Gastroesophageal sphincter (tissue), 3 donors: ENCODE measurements around the gene VDAC2.

Experiments used
- CTCF ChIP-seq, 4 experiments: fragments of 200-600 bp in 2 of 4; fragments of 450-650 bp in 2 of 4; sonication (generic) in 1 of 4; IDR thresholded peaks; one replicate each; pipeline ENCODE4 v1.5.1; 2017 to 2019; ENCODE audit warnings: antibody characterized with exemption in 4 of 4, mild to moderate bottlenecking in 2 of 4, moderate library complexity in 2 of 4
- EP300 ChIP-seq: sonication (generic); formaldehyde crosslinking; IDR thresholded peaks from one replicate; pipeline ENCODE4 v1.6.1; 2017; ENCODE audit warnings: antibody characterized with exemption, mild to moderate bottlenecking
- POLR2A ChIP-seq, 2 donors: fragments of 450-650 bp; IDR thresholded peaks; one replicate each; pipeline ENCODE4 v1.6.1; 2017; ENCODE audit warnings: antibody characterized with exemption in 2 of 2, mild to moderate bottlenecking in 2 of 2, moderate library complexity in 1 of 2

GRCh38 chr10:75226095-75226494 is 15.5 kb downstream of the VDAC2 start:
- TF ChIP-seq POLR2A (IDR thresholded peaks at IDR 0.05) (no peak), CTCF (IDR thresholded peaks at IDR 0.05) (no peak), EP300 (no peak)
